BLaER1 (cell line): ENCODE measurements around the gene RAB11FIP5.
"Not testable (repeated sequence)": the region's sequence is repeated elsewhere in the genome, so short reads cannot be mapped to it uniquely, and the experiment has no call there.

ENCODE experiments used
- H3K27ac ChIP-seq: shearing (Covaris generic); formaldehyde crosslinking; 2 replicates; pipeline ENCODE4 v1.8.1; 2022
- H3K27me3 ChIP-seq: shearing (Covaris generic); formaldehyde crosslinking; 2 replicates; pipeline ENCODE4 v1.8.1; 2022
- H3K36me3 ChIP-seq: shearing (Covaris generic); formaldehyde crosslinking; 2 replicates; pipeline ENCODE4 v1.8.1; 2022
- H3K4me1 ChIP-seq: shearing (Covaris generic); formaldehyde crosslinking; 2 replicates; pipeline ENCODE4 v1.8.1; 2022
- H3K4me2 ChIP-seq: shearing (Covaris generic); formaldehyde crosslinking; 2 replicates; pipeline ENCODE4 v1.8.1; 2022
- H3K4me3 ChIP-seq: shearing (Covaris generic); formaldehyde crosslinking; 2 replicates; pipeline ENCODE4 v1.8.1; 2022
- H3K9ac ChIP-seq: shearing (Covaris generic); formaldehyde crosslinking; 2 replicates; pipeline ENCODE4 v1.8.1; 2022
- H3K9me3 ChIP-seq: shearing (Covaris generic); formaldehyde crosslinking; 2 replicates; pipeline ENCODE4 v1.8.1; 2022
- H4K20me1 ChIP-seq: shearing (Covaris generic); formaldehyde crosslinking; 2 replicates; pipeline ENCODE4 v1.8.1; 2022
- Cebpa-rat ChIP-seq: shearing (Covaris generic); IDR thresholded peaks from 2 replicates; pipeline ENCODE4 v1.8.1; 2022

RAB11FIP5 gene

DNA sequence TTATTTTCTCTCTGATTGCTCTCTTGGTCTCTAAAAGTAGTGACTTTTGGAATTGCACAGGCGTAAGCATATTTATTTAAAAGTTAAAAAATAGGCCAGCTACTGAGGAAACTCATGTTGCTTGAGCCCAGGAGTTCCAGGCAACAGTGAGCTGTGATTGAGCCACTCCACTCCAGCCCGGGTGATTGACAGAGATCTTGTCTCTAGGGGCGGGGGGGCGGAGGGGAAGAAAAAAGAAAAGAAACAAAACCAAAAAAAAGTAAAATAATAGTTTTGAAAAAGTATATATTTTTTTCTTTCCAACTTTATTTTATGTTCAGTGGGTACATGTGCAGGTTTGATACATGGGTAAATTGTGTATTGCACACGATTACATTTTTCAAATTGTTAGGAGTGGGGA lies 18.0 kb upstream of the RAB11FIP5 start:
- H4K20me1 ChIP-seq, result no peaks in the 10 kb centered on the region
- TF ChIP-seq Cebpa-rat, result no peak

GRCh38 chr2:73128841-73129535 lies 16.2 kb upstream of the RAB11FIP5 start:
- no peak overlapping the region for H3K4me2 ChIP-seq
- no peaks in the 10 kb centered on the region for H3K27me3 ChIP-seq
- peaks cover 11% of the 10 kb centered on the region; the same call in 1 of the 2 replicates for H3K9me3 ChIP-seq
- H4K20me1 ChIP-seq, result no peaks in the 10 kb centered on the region
- H3K4me3 ChIP-seq, result no peak overlapping the region
- TF ChIP-seq Cebpa-rat, result no peak
- H3K36me3 ChIP-seq, result no peaks in the 10 kb centered on the region
- H3K4me1 ChIP-seq, result no peaks in the 10 kb centered on the region
- H3K27ac ChIP-seq, result no peak overlapping the region
- H3K9ac ChIP-seq, result no peak overlapping the region

More for the DNA sequence above, 18.0 kb upstream of the RAB11FIP5 start:
- no peak overlapping the region for H3K9ac ChIP-seq
- H3K4me3 ChIP-seq, result no peak overlapping the region
- H3K36me3 ChIP-seq, result no peaks in the 10 kb centered on the region
- no peaks in the 10 kb centered on the region for H3K4me1 ChIP-seq
- H3K4me2 ChIP-seq, result no peak overlapping the region
- H3K27ac ChIP-seq, result no peak overlapping the region
- peaks cover 4% of the 10 kb centered on the region; the same call in 1 of the 2 replicates for H3K9me3 ChIP-seq
- H3K27me3 ChIP-seq, result no peaks in the 10 kb centered on the region

GRCh38 chr2:73122536-73122935 lies 9.8 kb upstream of the RAB11FIP5 start:
- Histone ChIP-seq H3K4me2 (no peak overlapping the region), H3K4me1 (no peaks in the 10 kb centered on the region), H3K4me3 (no peak overlapping the region), H3K9ac (no peak overlapping the region), H3K27ac (no peak overlapping the region), H3K36me3 (no peaks in the 10 kb centered on the region), H3K9me3 (peaks cover 11% of the 10 kb centered on the region; the same call in 1 of the 2 replicates), H4K20me1 (no peaks in the 10 kb centered on the region), H3K27me3 (no peaks in the 10 kb centered on the region)
- TF ChIP-seq Cebpa-rat, result no peak

- not testable (repeated sequence) for H3K9ac ChIP-seq, H3K36me3 ChIP-seq, H3K4me2 ChIP-seq, H3K27ac ChIP-seq, H4K20me1 ChIP-seq, H3K4me3 ChIP-seq, H3K9me3 ChIP-seq, H3K4me1 ChIP-seq, H3K27me3 ChIP-seq
Measured at GRCh38 chr2:73119611-73120239, 7.0 kb upstream of the RAB11FIP5 start.

- H4K20me1 ChIP-seq, result 0 out of 2 replicates have a peak, but pooled peaks cover 5% of the 10 kb centered on the region
- H3K4me1 ChIP-seq, result no peaks in the 10 kb centered on the region
- no peak overlapping the region for H3K4me2 ChIP-seq
- TF ChIP-seq Cebpa-rat, result no peak
- no peak overlapping the region for H3K9ac ChIP-seq
- no peak overlapping the region for H3K4me3 ChIP-seq
- no peak overlapping the region for H3K27ac ChIP-seq
- no peaks in the 10 kb centered on the region; the same call in 1 of the 2 replicates for H3K27me3 ChIP-seq
- no peaks in the 10 kb centered on the region for H3K9me3 ChIP-seq
- H3K36me3 ChIP-seq, result no peaks in the 10 kb centered on the region
Measured at GRCh38 chr2:73117441-73117840, 4.7 kb upstream of the RAB11FIP5 start.

- TF ChIP-seq Cebpa-rat, result no peak
- no peak overlapping the region for H3K27ac ChIP-seq
- peaks cover 8% of the 10 kb centered on the region for H3K4me1 ChIP-seq
- H3K9me3 ChIP-seq, result no peaks in the 10 kb centered on the region
- H3K36me3 ChIP-seq, result no peaks in the 10 kb centered on the region
- H3K9ac ChIP-seq, result no peak overlapping the region
- no peak overlapping the region for H3K4me2 ChIP-seq
- H4K20me1 ChIP-seq, result peaks cover 10% of the 10 kb centered on the region
- no peak overlapping the region for H3K4me3 ChIP-seq
- no peaks in the 10 kb centered on the region; the same call in 1 of the 2 replicates for H3K27me3 ChIP-seq
Measured at GRCh38 chr2:73116182-73116960, 3.6 kb upstream of the RAB11FIP5 start.

DNA sequence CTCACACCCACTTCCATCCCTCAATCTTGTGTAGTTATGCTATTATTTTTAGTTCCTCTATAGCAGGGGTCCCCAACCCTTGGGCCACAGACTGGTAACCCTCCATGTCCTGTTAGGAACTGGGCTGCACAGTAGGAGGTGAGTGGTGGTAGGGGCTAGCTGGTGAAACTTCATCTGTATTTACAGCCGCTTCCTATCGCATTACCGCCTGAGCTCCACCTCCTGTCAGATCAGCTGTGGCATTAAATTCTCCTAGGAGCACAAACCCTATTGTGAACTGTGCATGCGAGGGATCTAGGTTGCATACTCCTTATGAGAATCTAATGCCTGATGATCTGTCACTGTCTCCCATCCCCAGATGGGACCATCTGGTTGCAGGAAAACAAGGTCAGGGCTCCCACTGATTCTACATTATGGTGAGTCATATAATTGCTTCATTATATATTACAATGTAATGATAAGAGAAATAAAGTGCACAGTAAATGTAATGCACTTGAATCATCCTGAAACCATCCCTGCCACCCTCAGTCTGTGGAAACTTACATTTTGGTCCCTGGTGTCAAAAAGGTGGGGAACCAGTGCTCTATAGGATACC lies 1.6 kb upstream of the RAB11FIP5 start:
- Histone ChIP-seq H3K4me3 (no peak overlapping the region), H3K9ac (no peak overlapping the region), H3K4me1 (peaks cover 27% of the 10 kb centered on the region), H3K27ac (no peak overlapping the region), H3K36me3 (no peaks in the 10 kb centered on the region), H3K9me3 (no peaks in the 10 kb centered on the region), H3K27me3 (peaks cover 4% of the 10 kb centered on the region; the same call in 1 of the 2 replicates), H3K4me2 (no peak overlapping the region), H4K20me1 (peaks cover 30% of the 10 kb centered on the region)
- TF ChIP-seq Cebpa-rat, result no peak

GRCh38 chr2:73112026-73112912 lies 479 bp downstream of the RAB11FIP5 start:
- H3K9ac ChIP-seq, result peak overlapping the region; percentile 84
- H3K4me3 ChIP-seq, result peak overlapping the region; percentile 91
- H3K4me2 ChIP-seq, result peak overlapping the region; percentile 98
- H3K36me3 ChIP-seq, result peaks cover 7% of the 10 kb centered on the region; the same call in 1 of the 2 replicates
- H3K27ac ChIP-seq, result peak overlapping the region; percentile 82
- peaks cover 40% of the 10 kb centered on the region for H3K4me1 ChIP-seq
- no peaks in the 10 kb centered on the region for H3K9me3 ChIP-seq
- no peak for TF ChIP-seq Cebpa-rat
- H3K27me3 ChIP-seq, result peaks cover 4% of the 10 kb centered on the region; the same call in 1 of the 2 replicates
- peaks cover 51% of the 10 kb centered on the region for H4K20me1 ChIP-seq
